COLO668 (cell line): Measurements from ENCODE around the gene PXYLP1.

Experiments used
- DNase-seq: peaks from one replicate; lab custom pipeline; 2025; ENCODE audit not compliant: unreplicated experiment; lab: John Stamatoyannopoulos, UW

Gene PXYLP1

GRCh38 chr3:141227752-141228151 is 3.9 kb upstream of the PXYLP1 start:
- DNase-seq, result no peak

GRCh38 chr3:141228395-141228794 is 3.2 kb upstream of the PXYLP1 start:
- peak; percentile 21 for DNase-seq

GRCh38 chr3:141229132-141229531 is 2.5 kb upstream of the PXYLP1 start:
- peak; percentile 39 for DNase-seq

- no peak for DNase-seq
Measured at GRCh38 chr3:141230293-141230692, 1.3 kb upstream of the PXYLP1 start.

GRCh38 chr3:141231952-141232823 is 563 bp downstream of the PXYLP1 start:
- peak; percentile 38 for DNase-seq

- DNase-seq, result peak; percentile 8
Measured at GRCh38 chr3:141233457-141234161, 2.0 kb downstream of the PXYLP1 start.

GRCh38 chr3:141234283-141234682 is 2.7 kb downstream of the PXYLP1 start:
- DNase-seq, result no peak

- DNase-seq, result peak; percentile 26
Measured at GRCh38 chr3:141235661-141236171, 4.1 kb downstream of the PXYLP1 start.

GRCh38 chr3:141236361-141236760 is 4.7 kb downstream of the PXYLP1 start:
- no peak for DNase-seq

- no peak for DNase-seq
Measured at GRCh38 chr3:141237701-141238521, 6.3 kb downstream of the PXYLP1 start.

GRCh38 chr3:141239511-141240281 is 8.1 kb downstream of the PXYLP1 start:
- DNase-seq, result peak; percentile 20

GRCh38 chr3:141240286-141240685 is 8.7 kb downstream of the PXYLP1 start:
- no peak for DNase-seq

- peak; percentile 51 for DNase-seq
Measured at GRCh38 chr3:141240687-141241615, 9.3 kb downstream of the PXYLP1 start.

GRCh38 chr3:141241616-141242376 is 10.2 kb downstream of the PXYLP1 start:
- no peak for DNase-seq

GRCh38 chr3:141242377-141243092 is 10.9 kb downstream of the PXYLP1 start:
- no peak for DNase-seq

- peak; percentile 36 for DNase-seq
Measured at GRCh38 chr3:141243271-141243707, 11.7 kb downstream of the PXYLP1 start.

GRCh38 chr3:141246224-141246957 is 14.8 kb downstream of the PXYLP1 start:
- no peak for DNase-seq
